Kasumi-1 (cell line): Measurements from ENCODE around the gene PDE7B.

Experiments
- DNase-seq, 2 experiments: peaks; one replicate each; lab custom pipeline; 2025; lab: John Stamatoyannopoulos, UW

The PDE7B gene

GRCh38 chr6:136244061-136244616, 392.6 kb downstream of the PDE7B start:
- no peak for DNase-seq
